HepG2 (cell line): ENCODE results near the gene DUSP9. TPM values are rescaled to one million over a fixed set of nuclear protein-coding genes. Genes with fewer than 3 reads are reported as not detected.

ENCODE experiments used
- DNMT3B ChIP-seq: conservative IDR thresholded peaks from 2 replicates; pipeline ENCODE4 v1.6.1; 2016; ENCODE audit warnings: missing biosample characterization, control low read depth
- HNRNPL ChIP-seq: fragments of 200-400 bp; formaldehyde crosslinking; IDR thresholded peaks from 2 replicates; pipeline ENCODE4 v1.6.1; 2017; ENCODE audit warnings: mild to moderate bottlenecking, low read depth, low read length
- HOXD1 ChIP-seq: sonication (generic); formaldehyde crosslinking; IDR thresholded peaks from 2 replicates; pipeline ENCODE4 v1.5.0; 2020; ENCODE audit warnings: missing genetic modification reagents
- MED1 ChIP-seq: sonication (generic); formaldehyde crosslinking; IDR thresholded peaks from 2 replicates; pipeline ENCODE4 v1.4.0; 2020; ENCODE audit warnings: missing genetic modification reagents
- POLR2G ChIP-seq: fragments of 200-400 bp; formaldehyde crosslinking; IDR thresholded peaks from 2 replicates; pipeline ENCODE4 v1.6.1; 2018; ENCODE audit warnings: mild to moderate bottlenecking, low read depth, low read length, moderate library complexity
- RAD21 ChIP-seq: fragments of 450-650 bp; formaldehyde crosslinking; IDR thresholded peaks from 2 replicates; pipeline ENCODE4 v1.5.0; 2020; ENCODE audit warnings: mild to moderate bottlenecking
- SCMH1 ChIP-seq: sonication (generic); formaldehyde crosslinking; IDR thresholded peaks from 2 replicates; pipeline ENCODE4 v1.9.0; 2021; ENCODE audit warnings: missing genetic modification reagents, mild to moderate bottlenecking, borderline replicate concordance
- SOX6 ChIP-seq, 2 experiments: fragments of 450-650 bp in 1 of 2; sonication (generic) in 1 of 2; formaldehyde crosslinking in 1 of 2; IDR thresholded peaks; 2 replicates each; pipeline versions ENCODE4 v1.4.0 to v1.6.1; 2017 to 2020; ENCODE audit warnings: antibody characterized with exemption in 1 of 2, mild to moderate bottlenecking in 1 of 2, missing genetic modification reagents in 1 of 2
- SRSF4 ChIP-seq: fragments of 200-400 bp; formaldehyde crosslinking; IDR thresholded peaks from one replicate; pipeline ENCODE4 v1.6.1; 2018; ENCODE audit warnings: mild to moderate bottlenecking, low read depth, low read length, moderate library complexity; ENCODE audit not compliant: poor library complexity, severe bottlenecking
- THYN1 ChIP-seq: sonication (generic); formaldehyde crosslinking; IDR thresholded peaks from 2 replicates; pipeline ENCODE4 v1.8.1; 2023; ENCODE audit warnings: low read depth, mild to moderate bottlenecking, moderate library complexity, missing genetic modification reagents, borderline replicate concordance
- XRCC5 ChIP-seq: fragments of 200-400 bp; formaldehyde crosslinking; optimal IDR thresholded peaks from 2 replicates; pipeline ENCODE3; 2017; ENCODE audit warnings: mild to moderate bottlenecking, low read length
- YEATS4 ChIP-seq: sonication (generic); formaldehyde crosslinking; IDR thresholded peaks from 2 replicates; pipeline ENCODE4 v1.4.0; 2020; ENCODE audit warnings: missing genetic modification reagents, borderline replicate concordance
- ZNF24 ChIP-seq: fragments of 450-650 bp; IDR thresholded peaks from 2 replicates; pipeline ENCODE4 v1.6.1; 2017; ENCODE audit warnings: antibody characterized with exemption, mild to moderate bottlenecking
- ZNF558 ChIP-seq: sonication (generic); formaldehyde crosslinking; IDR thresholded peaks from 2 replicates; pipeline ENCODE4 v1.9.0; 2022; ENCODE audit warnings: mild to moderate bottlenecking, missing genetic modification reagents, borderline replicate concordance
- polyA plus RNA-seq, 8 experiments: library from polyadenylated mRNA; depleted of rRNA in 3 of 8; stranded (reverse) in 7 of 8; unstranded in 1 of 8; fragments of >200 nt; fragmentation: Illumina TruSeq in 4 of 8; extraction: Trizol in 4 of 8; gene quantifications; 2 replicates each; pipeline versions ENCODE4 v1.2.1 to v1.2.3, GENCODE V29; 2011 to 2016; ENCODE audit warnings: low read depth in 4 of 8, missing spikeins in 1 of 8, mixed read lengths in 1 of 8; ENCODE audit not compliant: insufficient read depth in 1 of 8
- total RNA-seq, 5 experiments: library from RNA; depleted of rRNA; stranded (reverse); fragments of >200 nt; fragmentation: Illumina TruSeq; extraction: Trizol; gene quantifications; 2 replicates each; pipeline ENCODE4 v1.2.3, GENCODE V29; 2016; ENCODE audit warnings: low read depth in 1 of 5

The DUSP9 gene
- total and polyA plus RNA-seq, 2 of the 13 experiments (the other 11 are each of a cell fraction or from before 2014, with no cell fraction given) = 235 to 435 TPM

DNA sequence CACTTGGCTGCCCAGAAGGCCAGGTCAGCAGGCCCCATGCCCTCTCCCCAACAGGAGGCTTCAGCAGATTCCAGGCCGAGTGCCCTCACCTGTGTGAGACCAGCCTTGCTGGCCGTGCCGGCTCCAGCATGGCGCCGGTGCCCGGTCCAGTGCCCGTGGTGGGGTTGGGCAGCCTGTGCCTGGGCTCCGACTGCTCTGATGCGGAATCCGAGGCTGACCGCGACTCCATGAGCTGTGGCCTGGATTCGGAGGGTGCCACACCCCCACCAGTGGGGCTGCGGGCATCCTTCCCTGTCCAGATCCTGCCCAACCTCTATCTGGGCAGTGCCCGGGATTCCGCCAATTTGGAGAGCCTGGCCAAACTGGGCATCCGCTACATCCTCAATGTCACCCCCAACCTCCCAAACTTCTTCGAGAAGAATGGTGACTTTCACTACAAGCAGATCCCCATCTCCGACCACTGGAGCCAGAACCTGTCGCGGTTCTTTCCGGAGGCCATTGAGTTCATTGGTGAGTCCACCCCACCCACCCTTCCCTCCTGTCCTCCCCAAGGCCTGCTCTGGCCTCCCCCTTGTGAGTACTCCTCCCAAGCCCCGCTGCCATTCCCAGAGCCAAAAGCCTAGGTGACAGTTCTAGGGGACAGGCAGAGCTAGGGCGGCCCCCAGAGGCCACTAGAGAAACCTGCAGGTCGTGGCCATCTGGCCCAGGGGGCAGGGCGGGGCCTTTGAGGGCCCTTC, 2.3 kb downstream of the DUSP9 start (continued):
- TF ChIP-seq XRCC5 (no peak), SRSF4 (no peak), POLR2G (0 out of 2 replicates have a peak, but pooled peaks have one; percentile 29), ZNF558 (no peak), ZNF24 (no peak), MED1 (peak; percentile 34; the same call in 1 of the 2 replicates), YEATS4 (CRISPR knock-in tag) (no peak), HNRNPL (peak; percentile 81), RAD21 (CRISPR knock-in tag) (peak; percentile 72), HOXD1 (CRISPR knock-in tag) (no peak), SOX6 (IDR thresholded peaks at IDR 0.05) (no peak), SOX6 (CRISPR knock-in tag; IDR thresholded peaks at IDR 0.05) (no peak), SCMH1 (no peak), DNMT3B (CRISPR knock-in tag) (no peak), THYN1 (CRISPR knock-in tag) (no peak)
